GM18505 (cell line): ENCODE results near the gene TRAF1.

Experiments
- ATAC-seq: cut with Tn5 transposase; IDR thresholded peaks from one replicate; pipeline ENCODE4 v1.9.1; 2021; ENCODE audit not compliant: unreplicated experiment
- POLR2A ChIP-seq: IDR thresholded peaks from 4 replicates; pipeline ENCODE4 v1.6.1; 2011; ENCODE audit warnings: borderline replicate concordance; ENCODE audit not compliant: insufficient read depth, insufficient read length; ENCODE audit errors: extremely low read depth

TRAF1 gene

GRCh38 chr9:120904061-120904977, 22.3 kb downstream of the TRAF1 start:
- TF ChIP-seq POLR2A: peak; percentile 57
- no peak for ATAC-seq

DNA sequence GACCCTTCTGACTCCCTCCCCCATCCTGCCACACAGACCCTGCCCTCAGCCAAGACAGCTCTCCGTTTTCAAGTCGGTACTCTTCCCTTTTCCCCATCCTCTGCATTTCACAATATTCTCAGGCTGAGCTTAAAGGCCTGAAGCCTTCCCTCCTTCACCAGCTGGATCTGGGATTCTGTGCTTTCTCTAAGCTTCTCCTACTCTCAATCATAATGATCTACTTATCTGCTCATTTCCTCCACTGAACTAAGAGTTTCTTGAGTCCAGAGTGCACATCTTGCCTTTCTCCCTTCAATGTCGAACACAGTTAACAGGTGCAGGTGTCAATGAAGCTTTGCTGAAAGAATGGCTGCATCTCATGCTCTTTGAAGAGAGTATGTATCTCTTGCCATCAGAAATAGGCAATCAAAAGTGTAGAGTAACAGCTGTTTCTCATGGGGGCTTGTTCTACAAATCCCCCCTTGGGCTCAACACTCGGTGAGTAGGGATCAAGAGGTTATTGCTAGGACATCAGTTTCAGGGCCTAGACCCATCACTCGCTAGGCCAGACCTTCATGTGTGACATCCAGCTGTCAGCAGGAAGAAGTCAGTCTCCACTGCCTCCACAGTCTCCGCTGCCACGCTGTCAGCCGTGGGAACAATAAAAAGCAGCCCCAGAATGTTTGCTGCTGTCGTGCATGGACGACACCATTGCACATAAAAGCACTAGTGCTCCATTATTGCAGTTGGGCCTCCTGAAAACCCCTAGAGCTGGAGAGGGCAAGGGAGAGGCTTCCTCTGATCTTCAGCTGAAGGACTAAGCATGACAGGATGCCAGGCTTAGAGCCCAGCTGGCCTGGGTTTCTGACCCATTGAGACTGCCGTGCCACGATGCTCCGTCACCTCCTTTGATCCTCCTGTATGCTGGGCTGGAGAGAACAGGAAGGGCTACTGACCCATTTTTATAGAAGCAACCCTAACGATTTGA, 23.7 kb downstream of the TRAF1 start:
- no peak for ATAC-seq
- TF ChIP-seq POLR2A: no peak

GRCh38 chr9:120901755-120902568, 24.6 kb downstream of the TRAF1 start:
- peak; percentile 61 for TF ChIP-seq POLR2A
- ATAC-seq: no peak

DNA sequence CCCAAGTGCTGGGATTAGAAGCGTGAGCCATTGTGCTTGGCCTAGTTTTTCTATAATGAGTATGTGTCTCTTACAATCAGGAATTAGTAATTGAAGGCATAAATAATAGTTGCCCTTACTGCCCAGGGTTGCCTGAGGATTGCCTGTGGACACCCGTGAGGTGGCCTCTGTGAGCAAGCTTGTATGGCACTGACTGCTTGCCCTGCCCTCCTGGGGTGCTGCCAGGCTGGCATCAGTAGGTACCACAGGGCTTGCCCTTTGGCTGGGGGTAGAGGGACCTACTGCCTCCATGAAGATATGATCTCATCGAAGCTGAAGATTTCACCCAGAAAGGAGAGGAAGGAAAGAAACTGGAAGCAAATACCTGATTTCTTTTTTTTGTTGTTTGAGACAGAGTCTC, 25.8 kb downstream of the TRAF1 start:
- no peak for ATAC-seq
- TF ChIP-seq POLR2A: peak; percentile 13

DNA sequence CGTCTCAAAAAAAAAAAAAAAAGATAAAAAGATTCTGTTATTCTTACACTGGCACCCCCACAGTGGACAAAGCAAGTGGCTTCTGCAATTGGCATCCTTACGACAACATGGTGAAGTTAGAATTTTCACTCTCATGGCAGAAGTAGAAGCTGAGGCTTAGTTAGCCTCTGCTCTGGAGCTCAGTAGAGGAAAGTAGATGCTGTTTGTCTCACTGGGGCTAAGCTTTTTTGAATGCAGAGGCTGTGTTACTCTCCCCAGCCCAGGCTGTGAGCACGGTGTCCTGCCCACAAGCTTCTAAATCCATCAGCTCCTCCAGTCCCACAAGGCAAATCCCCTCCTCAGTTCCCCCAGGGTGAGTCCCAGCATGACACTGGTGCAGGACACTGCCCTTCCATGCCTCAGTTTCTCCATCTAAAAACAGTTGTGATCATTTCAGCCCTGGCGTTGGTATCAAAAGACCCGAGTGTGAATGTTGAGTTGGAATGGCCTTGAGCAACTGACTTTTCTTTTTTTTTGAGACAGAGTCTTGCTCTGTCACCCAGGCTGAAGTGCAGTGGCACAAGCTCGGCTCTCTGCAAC, 27.0 kb downstream of the TRAF1 start:
- TF ChIP-seq POLR2A: peak; percentile 61
- ATAC-seq: no peak

- TF ChIP-seq POLR2A: peak; percentile 29
- no peak for ATAC-seq
Measured at GRCh38 chr9:120898396-120898795, 28.2 kb downstream of the TRAF1 start.

GRCh38 chr9:120895951-120896350, 30.6 kb downstream of the TRAF1 start:
- ATAC-seq: no peak
- TF ChIP-seq POLR2A: no peak

GRCh38 chr9:120894321-120895148, 32.1 kb downstream of the TRAF1 start:
- no peak for ATAC-seq
- no peak for TF ChIP-seq POLR2A

- TF ChIP-seq POLR2A: peak; percentile 51
- ATAC-seq: no peak
Measured at GRCh38 chr9:120893611-120894307, 32.8 kb downstream of the TRAF1 start.

DNA sequence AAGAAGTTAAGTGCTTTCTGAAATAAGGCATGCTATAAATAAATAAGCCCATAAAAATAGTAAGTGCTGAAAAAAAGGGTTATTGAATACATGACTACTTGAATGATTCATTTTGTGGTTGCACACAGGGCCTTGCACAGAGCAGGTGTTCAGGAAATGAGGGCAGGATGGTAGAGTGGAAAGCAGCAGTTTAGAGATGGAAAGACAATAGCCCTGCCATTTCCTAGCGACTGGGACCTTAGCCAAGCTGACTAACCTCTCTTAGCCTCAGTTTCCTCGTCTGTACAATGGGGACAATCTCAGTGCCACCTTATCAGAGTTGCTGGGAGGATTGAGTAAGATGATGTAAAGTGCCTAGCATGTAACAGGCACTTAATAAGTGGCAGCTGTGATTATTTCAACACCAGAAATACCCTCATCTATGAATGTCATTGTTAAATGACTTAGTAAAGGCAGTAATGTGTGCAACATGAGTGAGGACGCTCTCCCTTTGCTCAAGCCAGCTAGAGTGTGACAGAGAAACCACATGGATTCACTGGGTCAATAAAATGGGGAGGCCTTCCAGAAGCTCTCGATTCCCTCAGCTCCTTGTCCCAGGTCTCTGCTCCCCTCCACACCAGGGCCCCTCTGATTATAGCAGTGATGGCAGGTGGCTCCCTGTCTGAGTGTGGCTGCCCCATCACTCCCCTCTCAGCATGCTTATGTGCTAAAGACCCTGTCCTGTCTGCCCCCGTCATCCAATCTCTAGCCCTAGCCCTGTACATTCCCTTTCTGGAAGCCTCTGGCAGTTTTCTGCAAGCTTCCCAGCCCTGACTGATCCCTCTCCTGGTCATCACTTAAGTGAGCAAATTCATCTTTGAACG, 33.6 kb downstream of the TRAF1 start:
- no peak for TF ChIP-seq POLR2A
- ATAC-seq: peak; percentile 66
